ENCODE measurements around the gene HES6. TPM values are rescaled to one million over a fixed set of nuclear protein-coding genes. Genes with fewer than 3 reads are reported as not detected.

Gene HES6
- total RNA-seq, 6 donors from 2014 or later = 5.2 to 15.8 (median 9.4) TPM

- TF ChIP-seq POLR2AphosphoS5 (IDR thresholded peaks at IDR 0.05) (no peak), EP300 (IDR thresholded peaks at IDR 0.05) (no peak), POLR2A (IDR thresholded peaks at IDR 0.05) (no peak), CTCF (IDR thresholded peaks at IDR 0.05) (no peak)
- Histone ChIP-seq H3K9me3 (no peaks in the 10 kb centered on the region), H3K4me3 (no peak overlapping the region), H3K27me3 (no peaks in the 10 kb centered on the region), H3K4me1 (peaks cover 0 to 7% (median 5%) of the 10 kb centered on the region in 4 donors), H3K36me3 (peaks cover 0 to 98% (median 67%) of the 10 kb centered on the region in 4 donors), H3K27ac (no peak overlapping the region)
- WGBS, 2 donors = 95 to 96% methylated on average over 8 of the region's 8 CpGs
- no peak for DNase-seq
- ATAC-seq (ENCODE audit: low FRiP score in 2 of 2) = no peak
Measured at GRCh38 chr2:238255636-238256035, 15.8 kb upstream of the HES6 start.

GRCh38 chr2:238255151-238255551 lies 15.3 kb upstream of the HES6 start:
- Histone ChIP-seq H3K9me3 (no peaks in the 10 kb centered on the region), H3K4me3 (no peak overlapping the region), H3K27ac (no peak overlapping the region), H3K27me3 (no peaks in the 10 kb centered on the region), H3K36me3 (peaks cover 0 to 99% (median 70%) of the 10 kb centered on the region in 4 donors), H3K4me1 (peaks cover 0 to 5% (median 4%) of the 10 kb centered on the region in 4 donors)
- DNase-seq = no peak
- no peak for TF ChIP-seq CTCF (IDR thresholded peaks at IDR 0.05)
- 84 to 92% methylated on average over 6 of the region's 6 CpGs for WGBS, 2 donors
- no peak for ATAC-seq (ENCODE audit: low FRiP score in 2 of 2)

- Histone ChIP-seq H3K36me3 (peaks cover 0 to 99% (median 69%) of the 10 kb centered on the region in 4 donors), H3K9me3 (no peaks in the 10 kb centered on the region), H3K27ac (no peak overlapping the region), H3K27me3 (no peaks in the 10 kb centered on the region), H3K4me1 (peaks cover 0 to 5% (median 4%) of the 10 kb centered on the region in 4 donors), H3K4me3 (no peak overlapping the region)
- DNase-seq = no peak
- TF ChIP-seq POLR2AphosphoS5 (IDR thresholded peaks at IDR 0.05) = no peak
- no peak for TF ChIP-seq CTCF (IDR thresholded peaks at IDR 0.05)
- no peak for TF ChIP-seq POLR2A (IDR thresholded peaks at IDR 0.05)
- no peak for TF ChIP-seq EP300 (IDR thresholded peaks at IDR 0.05)
- WGBS, 2 donors = 75 to 85% methylated on average over 4 of the region's 4 CpGs
- ATAC-seq (ENCODE audit: low FRiP score in 2 of 2) = no peak
Measured at GRCh38 chr2:238254095-238254723, 14.4 kb upstream of the HES6 start.

- ATAC-seq (ENCODE audit: low FRiP score in 2 of 2) (no peak), DNase-seq (peak in 1 of 2 donors; percentile 78)
- TF ChIP-seq EP300 (IDR thresholded peaks at IDR 0.05) = no peak
- TF ChIP-seq POLR2AphosphoS5 (IDR thresholded peaks at IDR 0.05) = no peak
- no peak for TF ChIP-seq POLR2A (IDR thresholded peaks at IDR 0.05)
- no peak for TF ChIP-seq CTCF (IDR thresholded peaks at IDR 0.05)
- H3K27ac ChIP-seq = no peak overlapping the region
- no peak overlapping the region for H3K4me3 ChIP-seq
- WGBS, 2 donors = 94 to 96% methylated on average over 32 to 35 of the region's 35 CpGs
- peaks cover 0 to 5% (median 4%) of the 10 kb centered on the region in 4 donors for H3K4me1 ChIP-seq
- peaks cover 0 to 95% (median 59%) of the 10 kb centered on the region in 4 donors for H3K36me3 ChIP-seq
- no peaks in the 10 kb centered on the region for H3K27me3 ChIP-seq
- no peaks in the 10 kb centered on the region for H3K9me3 ChIP-seq
Measured at GRCh38 chr2:238252766-238253630, 13.2 kb upstream of the HES6 start.

Data from upper lobe of left lung (tissue), 6 donors.